IMR-90 (cell line): ENCODE results near the gene MSH3.

Experiments
- CEBPB ChIP-seq: IDR thresholded peaks from 2 replicates; pipeline ENCODE4 v1.6.1; 2012; ENCODE audit warnings: low read depth, low read length, improper control_type of control experiment
- CHD1 ChIP-seq: IDR thresholded peaks from 2 replicates; pipeline ENCODE4 v1.6.1; 2012; ENCODE audit warnings: low read depth, low read length, improper control_type of control experiment
- CTCF ChIP-seq: conservative IDR thresholded peaks from 2 replicates; pipeline ENCODE4 v1.5.1; 2012; ENCODE audit warnings: mild to moderate bottlenecking, low read depth, low read length, improper control_type of control experiment
- ELK1 ChIP-seq: fragments of 150-350 bp; IDR thresholded peaks from 2 replicates; pipeline ENCODE4 v1.6.1; 2016; ENCODE audit warnings: low read depth, mild to moderate bottlenecking, low read length, moderate library complexity, borderline replicate concordance
- FOS ChIP-seq: fragments of 150-350 bp; IDR thresholded peaks from 2 replicates; pipeline ENCODE4 v1.6.1; 2016; ENCODE audit warnings: low read depth, low read length
- POLR2A ChIP-seq: IDR thresholded peaks from 2 replicates; pipeline ENCODE4 v1.6.1; 2012; ENCODE audit warnings: mild to moderate bottlenecking, low read depth, low read length
- RFX5 ChIP-seq: IDR thresholded peaks from 2 replicates; pipeline ENCODE4 v1.8.0; 2012; ENCODE audit warnings: low read depth, mild to moderate bottlenecking, low read length, moderate library complexity
- TF ChIP-seq, protein P1 (sequence below): fragments of 150-350 bp; IDR thresholded peaks from 2 replicates; pipeline ENCODE4 v1.6.1; 2017; ENCODE audit warnings: mild to moderate bottlenecking, antibody characterized with exemption, low read length, low read depth

DNA sequence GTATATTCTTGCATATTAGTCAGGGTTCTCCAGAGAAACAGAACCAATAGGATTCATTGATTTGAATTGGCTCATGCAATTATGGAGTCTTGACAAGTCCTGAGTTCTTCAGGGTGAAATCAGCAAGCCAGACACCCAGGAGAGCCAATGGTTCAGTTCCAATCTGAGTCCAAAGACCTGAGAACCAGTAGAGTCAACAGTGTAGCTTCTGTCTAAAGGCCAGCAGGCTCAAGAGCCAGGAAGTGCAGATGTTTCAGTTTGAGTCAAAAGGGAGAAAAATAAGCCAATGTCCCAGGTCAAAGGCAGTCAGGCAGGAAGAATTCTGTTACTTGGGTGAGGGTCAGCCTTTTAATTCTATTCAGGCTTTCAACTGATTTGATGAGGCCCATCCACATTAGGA, 46.6 kb upstream of the MSH3 start:
- TF ChIP-seq CTCF (no peak), POLR2A (no peak), RFX5 (no peak), CEBPB (no peak), FOS (no peak), ELK1 (no peak), CHD1 (no peak)
- TF ChIP-seq, protein P1, sequence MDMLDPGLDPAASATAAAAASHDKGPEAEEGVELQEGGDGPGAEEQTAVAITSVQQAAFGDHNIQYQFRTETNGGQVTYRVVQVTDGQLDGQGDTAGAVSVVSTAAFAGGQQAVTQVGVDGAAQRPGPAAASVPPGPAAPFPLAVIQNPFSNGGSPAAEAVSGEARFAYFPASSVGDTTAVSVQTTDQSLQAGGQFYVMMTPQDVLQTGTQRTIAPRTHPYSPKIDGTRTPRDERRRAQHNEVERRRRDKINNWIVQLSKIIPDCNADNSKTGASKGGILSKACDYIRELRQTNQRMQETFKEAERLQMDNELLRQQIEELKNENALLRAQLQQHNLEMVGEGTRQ, result no peak
